Gastrocnemius medialis (tissue), 4 donors: ENCODE data around the gene MACROD2. TPM values are rescaled to one million over a fixed set of nuclear protein-coding genes. Genes with fewer than 3 reads are reported as not detected.

Experiments used
- ATAC-seq, 2 donors: fragments of 150-250 bp; one replicate each; pipeline ENCODE4 v1.9.1; 2016
- DNase-seq, 2 donors: peaks; one replicate each; pipeline ENCODE4 v3.0.0-alpha.2; 2019
- H3K27ac ChIP-seq, 4 donors: fragments of 200-600 bp; sonication (generic); 1 replicate in 1 of 4; 2 replicates in 3 of 4; pipeline ENCODE4 v1.5.1; 2016 to 2018; ENCODE audit warnings: mild to moderate bottlenecking in 2 of 4, moderate library complexity in 1 of 4
- H3K27me3 ChIP-seq, 3 donors: fragments of 200-600 bp; sonication (generic) in 2 of 3; 1 replicate in 1 of 3; 2 replicates in 2 of 3; pipeline versions ENCODE4 v1.5.1 to v1.6.0; 2016 to 2019; ENCODE audit warnings: mild to moderate bottlenecking in 1 of 3, moderate library complexity in 1 of 3
- H3K36me3 ChIP-seq, 2 donors: fragments of 200-600 bp; sonication (generic) in 1 of 2; one replicate each; pipeline ENCODE4 v1.5.1; 2017 to 2018
- H3K4me1 ChIP-seq, 2 donors: fragments of 200-600 bp; sonication (generic) in 1 of 2; one replicate each; pipeline ENCODE4 v1.5.1; 2016 to 2017; ENCODE audit warnings: mild to moderate bottlenecking in 2 of 2
- H3K4me3 ChIP-seq, 4 donors: fragments of 200-600 bp; sonication (generic) in 3 of 4; 1 replicate in 1 of 4; 2 replicates in 3 of 4; pipeline ENCODE4 v1.5.1; 2016 to 2019; ENCODE audit warnings: mild to moderate bottlenecking in 2 of 4
- H3K9me3 ChIP-seq, 3 donors: fragments of 200-600 bp; sonication (generic) in 2 of 3; 1 replicate in 1 of 3; 2 replicates in 2 of 3; pipeline ENCODE4 v1.5.1; 2016 to 2019
- POLR2A ChIP-seq, 2 donors: fragments of 450-650 bp; IDR thresholded peaks; one replicate each; pipeline ENCODE4 v1.6.1; 2017; ENCODE audit warnings: antibody characterized with exemption in 2 of 2, mild to moderate bottlenecking in 2 of 2, moderate library complexity in 2 of 2
- in situ Hi-C, 4 donors: fragments of 200-750 bp; cut with MboI; loops; one replicate each; pipeline versions ENCODE4 v1.15.0 to v1.8.0; 2017; ENCODE audit warnings: low sequenced_read_pairs in 4 of 4
- intact Hi-C: fragments of 100-400 bp; cut with DNase I; formaldehyde crosslinking; loops from one replicate; pipeline ENCODE4 v1.15.1; 2023; ENCODE audit warnings: low total_unique reads
- total RNA-seq, 4 donors: library from RNA; depleted of rRNA; stranded (reverse); fragments of >200 nt; gene quantifications; one replicate each; pipeline versions ENCODE4 v1.1.0 to v1.2.3, GENCODE V29; 2016
- TF ChIP-seq, protein P1 (sequence below), 5 experiments: fragments of 450-650 bp in 3 of 5; fragments of 200-600 bp in 2 of 5; sonication (generic) in 2 of 5; IDR thresholded peaks in 4 of 5; conservative IDR thresholded peaks in 1 of 5; 1 replicate in 4 of 5; 2 replicates in 1 of 5; pipeline ENCODE4 v1.5.1; 2016 to 2019; ENCODE audit warnings: antibody characterized with exemption in 5 of 5, mild to moderate bottlenecking in 3 of 5, moderate library complexity in 3 of 5

MACROD2 gene
- total RNA-seq, 4 donors from 2014 or later, result 1.8 to 10.2 (median 3.6) TPM

- H3K9me3 ChIP-seq, result no peaks in the 10 kb centered on the region
- no peak overlapping the region for H3K4me3 ChIP-seq
- H3K36me3 ChIP-seq, result no peaks in the 10 kb centered on the region
- H3K27me3 ChIP-seq, result no peaks in the 10 kb centered on the region
- ATAC-seq, result no peak
- H3K4me1 ChIP-seq, result no peaks in the 10 kb centered on the region
- no peak overlapping the region for H3K27ac ChIP-seq
- intact Hi-C loops, result no loop called here
- DNase-seq, result no peak
- TF ChIP-seq, protein P1, sequence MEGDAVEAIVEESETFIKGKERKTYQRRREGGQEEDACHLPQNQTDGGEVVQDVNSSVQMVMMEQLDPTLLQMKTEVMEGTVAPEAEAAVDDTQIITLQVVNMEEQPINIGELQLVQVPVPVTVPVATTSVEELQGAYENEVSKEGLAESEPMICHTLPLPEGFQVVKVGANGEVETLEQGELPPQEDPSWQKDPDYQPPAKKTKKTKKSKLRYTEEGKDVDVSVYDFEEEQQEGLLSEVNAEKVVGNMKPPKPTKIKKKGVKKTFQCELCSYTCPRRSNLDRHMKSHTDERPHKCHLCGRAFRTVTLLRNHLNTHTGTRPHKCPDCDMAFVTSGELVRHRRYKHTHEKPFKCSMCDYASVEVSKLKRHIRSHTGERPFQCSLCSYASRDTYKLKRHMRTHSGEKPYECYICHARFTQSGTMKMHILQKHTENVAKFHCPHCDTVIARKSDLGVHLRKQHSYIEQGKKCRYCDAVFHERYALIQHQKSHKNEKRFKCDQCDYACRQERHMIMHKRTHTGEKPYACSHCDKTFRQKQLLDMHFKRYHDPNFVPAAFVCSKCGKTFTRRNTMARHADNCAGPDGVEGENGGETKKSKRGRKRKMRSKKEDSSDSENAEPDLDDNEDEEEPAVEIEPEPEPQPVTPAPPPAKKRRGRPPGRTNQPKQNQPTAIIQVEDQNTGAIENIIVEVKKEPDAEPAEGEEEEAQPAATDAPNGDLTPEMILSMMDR (IDR thresholded peaks at IDR 0.05 in 4 of 5, conservative IDR thresholded peaks at IDR 0.05 in 1 of 5), result no peak
- no peak for TF ChIP-seq POLR2A (IDR thresholded peaks at IDR 0.05)
- in situ Hi-C loops, result no loop called here
Observed at GRCh38 chr20:14664101-14664500, 668.8 kb downstream of the MACROD2 start.

- in situ Hi-C loops (no loop called here), intact Hi-C loops (no loop called here)
Observed at GRCh38 chr20:14666696-14667095, 671.4 kb downstream of the MACROD2 start.

GRCh38 chr20:14667226-14667625, 671.9 kb downstream of the MACROD2 start:
- Histone ChIP-seq H3K36me3 (no peaks in the 10 kb centered on the region), H3K4me1 (no peaks in the 10 kb centered on the region), H3K4me3 (no peak overlapping the region), H3K9me3 (no peaks in the 10 kb centered on the region), H3K27me3 (no peaks in the 10 kb centered on the region), H3K27ac (no peak overlapping the region)
- TF ChIP-seq POLR2A (IDR thresholded peaks at IDR 0.05), result no peak
- TF ChIP-seq, protein P1 (IDR thresholded peaks at IDR 0.05 in 4 of 5, conservative IDR thresholded peaks at IDR 0.05 in 1 of 5), result no peak
- ATAC-seq, result no peak
- intact Hi-C loops, result no loop called here
- in situ Hi-C loops, result no loop called here
- no peak for DNase-seq

More at GRCh38 chr20:14666696-14667095, 671.4 kb downstream of the MACROD2 start:
- Histone ChIP-seq H3K4me3 (no peak overlapping the region), H3K27me3 (no peaks in the 10 kb centered on the region), H3K27ac (no peak overlapping the region), H3K4me1 (no peaks in the 10 kb centered on the region), H3K9me3 (no peaks in the 10 kb centered on the region), H3K36me3 (no peaks in the 10 kb centered on the region)
- TF ChIP-seq POLR2A (IDR thresholded peaks at IDR 0.05), result no peak
- TF ChIP-seq, protein P1 (IDR thresholded peaks at IDR 0.05 in 4 of 5, conservative IDR thresholded peaks at IDR 0.05 in 1 of 5), result no peak
- ATAC-seq (no peak), DNase-seq (no peak)

DNA sequence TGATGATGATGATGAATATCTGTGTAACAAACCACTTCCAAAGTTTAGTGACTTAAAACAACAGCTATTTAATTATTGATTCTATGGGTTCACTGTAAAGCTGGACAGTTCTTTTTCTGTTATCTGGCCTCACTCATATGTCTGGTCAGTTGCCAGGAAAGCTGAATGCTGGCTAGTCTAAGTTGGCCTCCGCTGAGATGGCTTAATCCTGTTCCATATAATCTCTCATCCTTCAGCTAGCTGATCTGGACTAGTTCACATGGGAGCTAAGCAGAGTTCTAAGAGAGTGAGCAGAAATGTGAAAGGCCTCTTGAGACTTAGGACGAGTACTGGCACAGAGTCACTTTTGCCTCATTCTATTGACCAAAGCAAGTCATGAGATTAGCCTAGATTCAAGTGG, 676.8 kb downstream of the MACROD2 start:
- Histone ChIP-seq H3K9me3 (no peaks in the 10 kb centered on the region), H3K27me3 (no peaks in the 10 kb centered on the region), H3K36me3 (no peaks in the 10 kb centered on the region), H3K4me3 (no peak overlapping the region), H3K27ac (no peak overlapping the region), H3K4me1 (no peaks in the 10 kb centered on the region)
- ATAC-seq, result no peak
- in situ Hi-C loops, result no loop called here
- TF ChIP-seq, protein P1 (IDR thresholded peaks at IDR 0.05 in 4 of 5, conservative IDR thresholded peaks at IDR 0.05 in 1 of 5), result no peak
- no peak for TF ChIP-seq POLR2A (IDR thresholded peaks at IDR 0.05)
- DNase-seq, result no peak
- intact Hi-C loops, result no loop called here

GRCh38 chr20:14673164-14673563, 677.8 kb downstream of the MACROD2 start:
- ATAC-seq (no peak), DNase-seq (no peak)
- H3K36me3 ChIP-seq, result no peaks in the 10 kb centered on the region
- H3K27me3 ChIP-seq, result no peaks in the 10 kb centered on the region
- H3K27ac ChIP-seq, result no peak overlapping the region
- H3K4me1 ChIP-seq, result no peaks in the 10 kb centered on the region
- in situ Hi-C loops (no loop called here), intact Hi-C loops (no loop called here)
- no peak overlapping the region for H3K4me3 ChIP-seq
- H3K9me3 ChIP-seq, result no peaks in the 10 kb centered on the region
- TF ChIP-seq, protein P1 (IDR thresholded peaks at IDR 0.05 in 4 of 5, conservative IDR thresholded peaks at IDR 0.05 in 1 of 5), result no peak
- no peak for TF ChIP-seq POLR2A (IDR thresholded peaks at IDR 0.05)
